ENCODE measurements around the gene RFX4.

Gene RFX4

GRCh38 chr12:106673141-106673540, 90.3 kb downstream of the RFX4 start:
- peak; percentile 25 for DNase-seq (ENCODE audit: low read depth)
- no peak for TF ChIP-seq CTCF (IDR thresholded peaks at IDR 0.05; ENCODE audit: insufficient read depth, low read depth, low read length, missing control alignments)
- no peak overlapping the region for H3K4me3 ChIP-seq (ENCODE audit: low read depth, low read length)

GRCh38 chr12:106675651-106676435, 93.0 kb downstream of the RFX4 start:
- no peak overlapping the region for H3K4me3 ChIP-seq (ENCODE audit: low read depth, low read length)
- no peak for DNase-seq (ENCODE audit: low read depth)
- no peak for TF ChIP-seq CTCF (IDR thresholded peaks at IDR 0.05; ENCODE audit: insufficient read depth, low read depth, low read length, missing control alignments)

- no peak overlapping the region for H3K4me3 ChIP-seq (ENCODE audit: low read depth, low read length)
- no peak for TF ChIP-seq CTCF (IDR thresholded peaks at IDR 0.05; ENCODE audit: insufficient read depth, low read depth, low read length, missing control alignments)
- DNase-seq (ENCODE audit: low read depth), result no peak
Measured at GRCh38 chr12:106679574-106679973, 96.8 kb downstream of the RFX4 start.

- TF ChIP-seq CTCF (IDR thresholded peaks at IDR 0.05; ENCODE audit: insufficient read depth, low read depth, low read length, missing control alignments), result no peak
- H3K4me3 ChIP-seq (ENCODE audit: low read depth, low read length), result no peak overlapping the region
- no peak for DNase-seq (ENCODE audit: low read depth)
Measured at GRCh38 chr12:106680280-106680679, 97.5 kb downstream of the RFX4 start.

GRCh38 chr12:106681210-106681609, 98.4 kb downstream of the RFX4 start:
- DNase-seq (ENCODE audit: low read depth), result no peak
- TF ChIP-seq CTCF (IDR thresholded peaks at IDR 0.05; ENCODE audit: insufficient read depth, low read depth, low read length, missing control alignments), result no peak

GRCh38 chr12:106682594-106683234, 99.9 kb downstream of the RFX4 start:
- peak; percentile 30 for TF ChIP-seq CTCF (IDR thresholded peaks at IDR 0.05; ENCODE audit: insufficient read depth, low read depth, low read length, missing control alignments)
- H3K4me3 ChIP-seq (ENCODE audit: low read depth, low read length), result no peak overlapping the region
- DNase-seq (ENCODE audit: low read depth), result peak; percentile 56

More at GRCh38 chr12:106681210-106681609, 98.4 kb downstream of the RFX4 start:
- no peak overlapping the region for H3K4me3 ChIP-seq (ENCODE audit: low read depth, low read length)
